H1 (cell line): ENCODE measurements around the gene MPC1. TPM values are rescaled to one million over a fixed set of nuclear protein-coding genes. Genes with fewer than 3 reads are reported as not detected.

ENCODE experiments used
- CTCF ChIA-PET: fragments of 300-600 bp; sonication (Branson Sonifier 250); formaldehyde crosslinking; loops from one replicate; lab custom pipeline; 2021; ENCODE audit not compliant: partially characterized antibody; lab: Charles Lee
- POLR2A ChIA-PET: fragments of 300-600 bp; sonication (Branson Sonifier 250); formaldehyde crosslinking; loops from one replicate; lab custom pipeline; 2021; ENCODE audit warnings: inconsistent platforms; ENCODE audit not compliant: partially characterized antibody; lab: Charles Lee
- DNase-seq, 2 experiments: peaks; one replicate each; pipeline versions ENCODE4 v3.0.0 to v3.0.0-alpha.2; 2010 to 2022; ENCODE audit warnings: low spot score in 2 of 2, low read depth in 1 of 2, mixed read lengths in 1 of 2
- FAIRE-seq: peaks from 2 replicates; lab custom pipeline; 2011; peaks lifted over from hg19 to GRCh38; lab: Jason Lieb, UNC
- H2AFZ ChIP-seq: 2 replicates; pipeline ENCODE4 v1.8.1; 2012; ENCODE audit warnings: low read length, inconsistent platforms
- H2AK5ac ChIP-seq: 2 replicates; pipeline ENCODE4 v1.6.1; 2013; ENCODE audit warnings: low read depth, low read length
- H2BK120ac ChIP-seq: replicated peaks from 2 replicates; pipeline ENCODE3; 2013; ENCODE audit warnings: low read depth, low read length, inconsistent platforms
- H2BK12ac ChIP-seq: 2 replicates; pipeline ENCODE4 v1.6.1; 2013; ENCODE audit warnings: low read depth, low read length
- H2BK15ac ChIP-seq: 2 replicates; pipeline ENCODE4 v1.6.1; 2013; ENCODE audit warnings: low read length
- H2BK20ac ChIP-seq: 2 replicates; pipeline ENCODE4 v1.6.1; 2013; ENCODE audit warnings: low read length
- H2BK5ac ChIP-seq: 2 replicates; pipeline ENCODE4 v1.6.1; 2013; ENCODE audit warnings: low read depth, low read length
- H3K14ac ChIP-seq: 2 replicates; pipeline ENCODE4 v1.6.1; 2013; ENCODE audit warnings: inconsistent platforms; ENCODE audit not compliant: insufficient read length
- H3K18ac ChIP-seq: 2 replicates; pipeline ENCODE4 v1.6.1; 2013; ENCODE audit warnings: low read length; ENCODE audit errors: extremely low read depth
- H3K23ac ChIP-seq: 2 replicates; pipeline ENCODE4 v1.6.1; 2013; ENCODE audit warnings: inconsistent platforms; ENCODE audit not compliant: insufficient read length
- H3K23me2 ChIP-seq: 2 replicates; pipeline ENCODE4 v1.6.1; 2013; ENCODE audit warnings: low read depth, low read length
- H3K27ac ChIP-seq: 2 replicates; pipeline ENCODE4 v1.6.1; 2011; ENCODE audit warnings: low read depth, low read length, inconsistent platforms
- H3K27me3 ChIP-seq, 4 experiments: replicated peaks in 1 of 4; 1 replicate in 1 of 4; 2 replicates in 3 of 4; pipeline versions ENCODE4 v1.6.1 to v1.8.1; 2011 to 2013; ENCODE audit warnings: low read length in 3 of 4, mild to moderate bottlenecking in 3 of 4, inconsistent platforms in 2 of 4, mixed read lengths in 2 of 4, moderate library complexity in 1 of 4; ENCODE audit not compliant: control insufficient read depth in 3 of 4, insufficient read depth in 3 of 4; ENCODE audit errors: extremely low read depth in 1 of 4
- H3K36me3 ChIP-seq, 4 experiments: 2 replicates each; pipeline versions ENCODE4 v1.6.1 to v1.8.1; 2011 to 2013; ENCODE audit warnings: mild to moderate bottlenecking in 4 of 4, low read length in 3 of 4, moderate library complexity in 2 of 4, control low read depth in 1 of 4, inconsistent platforms in 1 of 4; ENCODE audit not compliant: insufficient read depth in 4 of 4, control insufficient read depth in 2 of 4
- H3K4ac ChIP-seq: replicated peaks from 2 replicates; pipeline ENCODE3; 2013; ENCODE audit warnings: low read length, low read depth, mixed read lengths, inconsistent platforms; ENCODE audit not compliant: insufficient read length
- H3K4me1 ChIP-seq, 4 experiments: replicated peaks in 1 of 4; 1 replicate in 1 of 4; 2 replicates in 3 of 4; pipeline versions ENCODE4 v1.6.1 to v1.8.1; 2011 to 2013; ENCODE audit warnings: low read length in 3 of 4, inconsistent platforms in 2 of 4, mixed read lengths in 1 of 4; ENCODE audit not compliant: insufficient read depth in 4 of 4, control insufficient read depth in 3 of 4
- H3K4me2 ChIP-seq, 2 experiments: 2 replicates each; pipeline versions ENCODE4 v1.6.1 to v1.8.1; 2011 to 2013; ENCODE audit warnings: low read depth in 2 of 2, low read length in 2 of 2, control low read depth in 1 of 2, inconsistent platforms in 1 of 2, mild to moderate bottlenecking in 1 of 2; ENCODE audit not compliant: insufficient read depth in 1 of 2
- H3K4me3 ChIP-seq, 4 experiments: fragments of 200-600, 300-600 bp in 1 of 4; sonication (generic), shearing (Covaris generic), sonication (Bioruptor Twin) in 1 of 4; 2 replicates each; pipeline versions ENCODE4 v1.5.1 to v1.8.1; 2011 to 2016; ENCODE audit warnings: low read length in 4 of 4, low read depth in 3 of 4, control low read depth in 2 of 4, inconsistent platforms in 2 of 4, mild to moderate bottlenecking in 2 of 4, mixed read lengths in 1 of 4, moderate library complexity in 1 of 4; ENCODE audit not compliant: insufficient read depth in 2 of 4; ENCODE audit errors: extremely low read depth in 1 of 4
- H3K56ac ChIP-seq: replicated peaks from 2 replicates; pipeline ENCODE3; 2013; ENCODE audit warnings: low read depth, mild to moderate bottlenecking, mixed read lengths, low read length, inconsistent platforms; ENCODE audit not compliant: insufficient read length
- H3K79me1 ChIP-seq: 2 replicates; pipeline ENCODE4 v1.6.1; 2013; ENCODE audit warnings: low read depth, low read length, control low read depth
- H3K79me2 ChIP-seq, 2 experiments: 2 replicates each; pipeline versions ENCODE4 v1.6.1 to v1.8.1; 2012 to 2013; ENCODE audit warnings: low read length in 2 of 2, mild to moderate bottlenecking in 2 of 2, inconsistent platforms in 1 of 2; ENCODE audit not compliant: insufficient read depth in 2 of 2, control insufficient read depth in 1 of 2
- H3K9ac ChIP-seq, 4 experiments: replicated peaks in 1 of 4; 1 replicate in 1 of 4; 2 replicates in 3 of 4; pipeline versions ENCODE4 v1.6.1 to v1.8.1; 2011 to 2013; ENCODE audit warnings: low read depth in 3 of 4, low read length in 3 of 4, control low read depth in 2 of 4, mild to moderate bottlenecking in 2 of 4, moderate library complexity in 2 of 4, inconsistent platforms in 1 of 4; ENCODE audit errors: extremely low read depth in 1 of 4
- H3K9me3 ChIP-seq, 2 experiments: 2 replicates each; pipeline versions ENCODE4 v1.6.1 to v1.8.1; 2012 to 2013; ENCODE audit warnings: mild to moderate bottlenecking in 2 of 2, moderate library complexity in 2 of 2, control low read depth in 1 of 2, inconsistent platforms in 1 of 2, low read depth in 1 of 2, low read length in 1 of 2, mixed read lengths in 1 of 2; ENCODE audit not compliant: insufficient read depth in 2 of 2
- H4K20me1 ChIP-seq, 2 experiments: replicated peaks in 1 of 2; 2 replicates each; pipeline versions ENCODE3 to v1.8.1; 2011 to 2013; ENCODE audit warnings: inconsistent platforms in 2 of 2, low read length in 2 of 2, mild to moderate bottlenecking in 1 of 2; ENCODE audit not compliant: insufficient read depth in 2 of 2, control insufficient read depth in 1 of 2
- H4K5ac ChIP-seq: 2 replicates; pipeline ENCODE4 v1.6.1; 2013; ENCODE audit warnings: low read length, low read depth, mixed read lengths, inconsistent platforms; ENCODE audit not compliant: insufficient read length
- H4K8ac ChIP-seq: 2 replicates; pipeline ENCODE4 v1.8.0; 2013; ENCODE audit warnings: mild to moderate bottlenecking, moderate library complexity, low read length, inconsistent platforms; ENCODE audit not compliant: insufficient read depth; ENCODE audit errors: extremely low read depth
- H4K91ac ChIP-seq: replicated peaks from 2 replicates; pipeline ENCODE3; 2013; ENCODE audit warnings: low read length, mixed read lengths, inconsistent platforms; ENCODE audit not compliant: insufficient read length
- CHD1 ChIP-seq: IDR thresholded peaks from 2 replicates; pipeline ENCODE4 v1.6.1; 2012; ENCODE audit warnings: low read depth, low read length, improper control_type of control experiment
- JUN ChIP-seq: IDR thresholded peaks from 2 replicates; pipeline ENCODE4 v1.6.1; 2011; ENCODE audit warnings: low read depth, mild to moderate bottlenecking, improper control_type of control experiment, low read length
- PHF8 ChIP-seq: fragments of 200-600 bp; sonication (generic); conservative IDR thresholded peaks from 2 replicates; pipeline ENCODE4 v1.7.1; 2012; ENCODE audit warnings: low read depth, mild to moderate bottlenecking, inconsistent platforms, low read length, moderate library complexity
- TAF7 ChIP-seq: optimal IDR thresholded peaks from 2 replicates; pipeline ENCODE3; 2011; ENCODE audit warnings: low read depth, mild to moderate bottlenecking, inconsistent platforms, low read length, moderate library complexity, borderline replicate concordance
- WGBS, 2 experiments: shearing (Covaris generic) in 1 of 2; methylation state at CpG; one replicate each; pipeline versions ENCODE4 v1.1.6 to v1.1.7; 2013 to 2015; ENCODE audit warnings: low lambda C conversion rate in 2 of 2, mixed read lengths in 2 of 2, inconsistent platforms in 1 of 2, low coverage in 1 of 2, missing lambda C conversion rate in 1 of 2; ENCODE audit not compliant: insufficient replicate concordance in 2 of 2, insufficient coverage in 1 of 2, insufficient read length in 1 of 2; ENCODE audit errors: extremely low coverage in 1 of 2, missing lambda C conversion rate in 1 of 2; 5-methylcytosine and 5-hydroxymethylcytosine counted together
- polyA plus RNA-seq, 7 experiments: library from polyadenylated mRNA; depleted of rRNA in 3 of 7; stranded (reverse) in 5 of 7; unstranded in 2 of 7; fragments of >200 nt in 5 of 7; fragments of 200-250 nt in 2 of 7; gene quantifications; 1 replicate in 5 of 7; 2 replicates in 1 of 7; 4 replicates in 1 of 7; pipeline versions ENCODE4 v1.2.1 to v1.2.3, GENCODE V29; 2011 to 2013; ENCODE audit warnings: missing spikeins in 2 of 7, mixed read lengths in 2 of 7
- total RNA-seq: library from RNA; stranded (reverse); fragmentation: NEBNext Ultra II Directional; extraction: Animal tissue kit (Norgen Biotek cat#: 25700); gene quantifications from 2 replicates; pipeline ENCODE4 v1.2.1, GENCODE V29; 2021

The MPC1 gene
- total and polyA plus RNA-seq, 2 of the 8 experiments (the other 6 are each of a cell fraction or from before 2014, with no cell fraction given) = 10.2 to 12.6 TPM

DNA sequence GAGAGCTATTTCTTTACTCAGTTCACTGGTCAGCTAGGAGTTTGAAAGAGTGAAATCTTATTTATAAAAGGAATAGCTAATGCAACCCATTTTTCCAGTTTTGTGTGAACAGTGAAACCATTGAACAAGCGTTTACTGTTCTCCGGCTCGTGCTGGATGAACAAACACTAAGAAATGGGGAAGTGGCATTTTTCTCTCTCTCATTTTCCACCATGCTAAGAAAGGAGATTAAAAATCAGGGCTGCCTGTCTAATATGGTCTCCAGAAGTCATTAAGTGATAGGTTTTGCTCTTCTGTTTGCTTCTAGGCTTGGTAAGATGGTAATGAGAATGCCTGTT, 39.6 kb downstream of the MPC1 start:
- Histone ChIP-seq H3K4ac (peak overlapping the region; percentile 97), H3K27me3 (no peaks in the 10 kb centered on the region), H2BK20ac (no peak overlapping the region), H3K4me3 (peak overlapping the region; percentile 72 to 99 (median 93)), H2AFZ (peak overlapping the region; percentile 87; the same call in 1 of the 2 replicates), H3K4me1 (peaks cover 0 to 2% (median 0%) of the 10 kb centered on the region in 4 experiments; a peak in 2 of 7 replicates), H4K91ac (peak overlapping the region; percentile 55), H2BK5ac (no peak overlapping the region), H3K9ac (peak overlapping the region in 2 of 4 experiments; percentile 78 to 88; a peak in 1 of 7 replicates), H4K5ac (peak overlapping the region; percentile 18), H2BK120ac (no peak overlapping the region), H2BK12ac (no peak overlapping the region), H3K14ac (no peak overlapping the region), H3K23ac (no peak overlapping the region), H3K18ac (no peak overlapping the region), H3K79me1 (peaks cover 20% of the 10 kb centered on the region), H3K4me2 (peak overlapping the region; percentile 82 to 89), H3K27ac (no peak overlapping the region), H4K20me1 (peaks cover 5 to 20% of the 10 kb centered on the region in 2 experiments), H2BK15ac (no peak overlapping the region), H4K8ac (no peak overlapping the region), H3K23me2 (peaks cover 7% of the 10 kb centered on the region), H2AK5ac (no peak overlapping the region), H3K79me2 (peaks cover 28 to 42% of the 10 kb centered on the region in 2 experiments), H3K36me3 (peaks cover 0 to 6% (median 0%) of the 10 kb centered on the region in 4 experiments; a peak in 3 of 8 replicates), H3K9me3 (no peaks in the 10 kb centered on the region), H3K56ac (no peak overlapping the region)
- DNase-seq (no peak), FAIRE-seq (no peak)
- ChIA-PET POLR2A (interaction anchor here (0.7 to 2.0 kb wide), 4 partner anchors 9 to 40 kb away, joined by 3 to 6 read pairs (median 5); no protein-coding TSS in a partner anchor), CTCF (interaction anchor here (1.1 to 1.6 kb wide), 2 partner anchors 12 to 38 kb away, joined by 4 to 5 read pairs; no protein-coding TSS in a partner anchor)
- TF ChIP-seq PHF8 = no peak
- no peak for TF ChIP-seq CHD1
- no peak for TF ChIP-seq JUN
- no peak for TF ChIP-seq TAF7
- WGBS, 2 experiments = 77% methylated on average over 3 of the region's 3 CpGs; no CpG with 5 or more reads in 1 of the 2 experiments
